ENCODE data around the gene CLCN3. TPM values are rescaled to one million over a fixed set of nuclear protein-coding genes. Genes with fewer than 3 reads are reported as not detected.

Gene CLCN3
- total and polyA plus RNA-seq, 2 of the 4 experiments (the other 2 are of a cell fraction): 13.0 to 22.8 TPM

DNA sequence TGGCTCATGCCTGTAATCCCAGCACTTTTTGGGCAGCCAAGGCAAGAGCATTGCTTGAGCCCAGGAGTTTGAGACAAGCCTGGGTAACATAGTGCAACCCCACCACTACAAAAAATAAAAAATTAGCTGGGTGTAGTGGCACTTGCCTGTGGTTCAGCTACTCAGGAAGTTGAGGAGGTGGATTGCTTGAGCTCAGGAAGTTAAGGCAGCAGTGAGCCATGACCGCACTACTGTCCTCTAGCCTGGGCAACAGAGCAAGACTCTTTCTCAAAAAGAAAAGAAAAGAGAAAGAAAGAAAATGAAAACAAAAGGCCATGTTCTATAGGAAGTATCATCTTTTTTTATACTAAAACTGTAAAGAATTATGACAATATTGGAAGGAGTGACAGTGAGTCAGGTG, 46.5 kb upstream of the CLCN3 start:
- Histone ChIP-seq H2BK5ac (ENCODE audit: low read depth, low read length, poor library complexity, severe bottlenecking) (no peak overlapping the region), H3K27ac (ENCODE audit: insufficient read depth, low read length) (no peak overlapping the region), H4K5ac (ENCODE audit: low read depth, low read length) (no peak overlapping the region)

More for the DNA sequence above, 46.5 kb upstream of the CLCN3 start:
- ATAC-seq (ENCODE audit: low read depth) (no peak), DNase-seq (no peak)
- H3K9me3 ChIP-seq (ENCODE audit: control insufficient read depth, insufficient read depth, low read length): no peaks in the 10 kb centered on the region
- no peaks in the 10 kb centered on the region for H3K79me1 ChIP-seq (ENCODE audit: low read depth in 1 of 2, low read length in 2 of 2)
- H2BK15ac ChIP-seq (ENCODE audit: low read depth, low read length): no peak overlapping the region
- no peak overlapping the region for H3K4me2 ChIP-seq (ENCODE audit: low read depth, low read length)
- TF ChIP-seq FOS (IDR thresholded peaks at IDR 0.05; ENCODE audit: low read depth, low read length): no peak
- TF ChIP-seq CHD1 (IDR thresholded peaks at IDR 0.05; ENCODE audit: low read depth, low read length): no peak
- TF ChIP-seq POLR2A (IDR thresholded peaks at IDR 0.05; ENCODE audit: low read depth, low read length): no peak
- TF ChIP-seq USF2 (IDR thresholded peaks at IDR 0.05; ENCODE audit: low read depth, low read length): no peak
- TF ChIP-seq SMC3 (IDR thresholded peaks at IDR 0.05; ENCODE audit: low read depth, low read length): no peak
- TF ChIP-seq MAFK (IDR thresholded peaks at IDR 0.05; ENCODE audit: low read depth, low read length): no peak
- no peak for TF ChIP-seq RFX5 (IDR thresholded peaks at IDR 0.05; ENCODE audit: low read depth, low read length)
- TF ChIP-seq CEBPB (IDR thresholded peaks at IDR 0.05; ENCODE audit: low read depth, low read length): no peak
- TF ChIP-seq CTCF (conservative IDR thresholded peaks at IDR 0.05; ENCODE audit: low read depth, low read length): no peak
- in situ Hi-C loops (cut with MboI; ENCODE audit: low sequenced_read_pairs): no loop called here
- no peak overlapping the region for H4K91ac ChIP-seq (ENCODE audit: insufficient read depth, low read depth, low read length)
- H2AK5ac ChIP-seq (ENCODE audit: low read depth, low read length): no peak overlapping the region
- no peak overlapping the region for H4K8ac ChIP-seq (ENCODE audit: low read depth in 2 of 2, low read length in 2 of 2)
- H3K18ac ChIP-seq (ENCODE audit: low read depth, low read length): no peak overlapping the region
- H3K23ac ChIP-seq (ENCODE audit: low read depth, low read length): no peak overlapping the region
- intact Hi-C loops (cut with micrococcal nuclease): no loop called here
- no peak overlapping the region for H3K9ac ChIP-seq (ENCODE audit: low read depth, low read length)
- POLR2A ChIA-PET (ENCODE audit: unreplicated experiment): no interaction called here
- BruUV-seq (replicated peaks): no TSS peak
- no peak overlapping the region for H2AK9ac ChIP-seq (replicated peaks; ENCODE audit: low read depth, low read length, poor library complexity)
- no peak overlapping the region for H3K4me3 ChIP-seq (ENCODE audit: insufficient read depth, low read depth, low read length)
- CTCF ChIA-PET: no interaction called here
- dilution Hi-C loops (cut with HindIII; ENCODE audit: low sequenced_read_pairs, unreplicated experiment): no loop called here
- H2BK120ac ChIP-seq (ENCODE audit: low read depth, low read length): no peak overlapping the region
- H2AFZ ChIP-seq (replicated peaks; ENCODE audit: low read length, poor library complexity): no peak overlapping the region
- H3K36me3 ChIP-seq (ENCODE audit: control insufficient read depth, insufficient read depth, low read length): peaks cover 3% of the 10 kb centered on the region; the same call in 1 of the 2 replicates
- H3K9me1 ChIP-seq (ENCODE audit: insufficient read depth, low read length): no peaks in the 10 kb centered on the region
- H3K4me1 ChIP-seq (ENCODE audit: control insufficient read depth, insufficient read depth, low read length): no peaks in the 10 kb centered on the region
- H4K20me1 ChIP-seq (ENCODE audit: insufficient read depth, low read length): no peaks in the 10 kb centered on the region
- WGBS, 2 experiments (ENCODE audit: extremely low coverage in 2 of 2, insufficient read length in 1 of 2): no CpG with 5 or more reads among the region's 1 CpG
- H3K14ac ChIP-seq (replicated peaks; ENCODE audit: low read depth, low read length): no peak overlapping the region
- H3K56ac ChIP-seq (ENCODE audit: extremely low read depth, insufficient read depth, low read length): no peak overlapping the region
- no peaks in the 10 kb centered on the region for H3K27me3 ChIP-seq (ENCODE audit: control insufficient read depth, insufficient read depth, low read length)
- no peak overlapping the region for H3K4ac ChIP-seq (ENCODE audit: low read depth, low read length)
- no peak overlapping the region for H2BK20ac ChIP-seq (ENCODE audit: low read depth, low read length)
